GM18499 (cell line): ENCODE data around the gene PTPRC.
A peak's percentile ranks its signal among the peaks of the same experiment; 100 is the strongest.

Experiments
- ATAC-seq: cut with Tn5 transposase; IDR thresholded peaks from one replicate; pipeline ENCODE4 v1.9.1; 2021; ENCODE audit warnings: moderate number of reproducible peaks; ENCODE audit not compliant: insufficient read depth, unreplicated experiment

Gene PTPRC

DNA sequence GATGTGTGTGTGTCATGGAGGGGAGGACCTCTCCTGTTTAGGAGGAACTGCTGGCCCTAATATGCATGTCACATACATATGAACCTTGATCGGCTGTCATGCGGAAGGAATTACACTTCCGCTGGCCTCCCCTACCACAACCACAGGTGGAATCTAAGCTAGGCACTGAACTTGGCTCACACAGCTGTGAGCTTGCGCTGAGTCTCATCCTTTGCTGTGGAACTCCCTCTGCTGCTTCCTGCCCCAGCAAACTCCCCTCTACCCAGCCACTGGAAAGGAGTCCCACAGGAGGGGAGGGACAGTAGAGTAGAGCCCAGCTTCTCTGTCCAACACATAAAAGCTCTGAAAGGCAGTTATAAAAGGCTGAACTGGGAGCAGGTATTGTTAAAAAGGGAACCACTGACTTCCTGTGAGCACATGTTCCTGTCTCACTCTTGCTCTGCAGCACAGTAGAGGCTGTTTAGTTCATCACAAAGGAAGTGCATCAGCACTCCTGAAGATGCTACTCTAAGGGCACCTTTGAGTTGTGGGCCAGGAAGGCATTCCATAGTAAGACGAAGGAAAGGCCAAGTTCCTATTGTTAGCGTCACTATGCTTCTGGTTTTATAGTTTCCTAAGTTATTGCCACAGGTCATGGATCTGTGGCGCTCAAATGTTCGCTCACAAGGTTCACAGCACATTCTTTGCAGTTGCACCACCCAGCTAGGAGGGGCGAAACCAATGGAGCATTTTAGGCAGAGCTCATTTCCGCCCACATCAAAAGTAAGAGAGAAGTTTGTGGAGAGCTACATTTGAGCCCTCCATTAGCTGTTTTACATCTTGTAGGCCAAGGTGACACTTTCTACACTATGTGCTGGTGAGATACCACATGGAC is 17.7 kb upstream of the PTPRC start:
- peak; percentile 46 for ATAC-seq

DNA sequence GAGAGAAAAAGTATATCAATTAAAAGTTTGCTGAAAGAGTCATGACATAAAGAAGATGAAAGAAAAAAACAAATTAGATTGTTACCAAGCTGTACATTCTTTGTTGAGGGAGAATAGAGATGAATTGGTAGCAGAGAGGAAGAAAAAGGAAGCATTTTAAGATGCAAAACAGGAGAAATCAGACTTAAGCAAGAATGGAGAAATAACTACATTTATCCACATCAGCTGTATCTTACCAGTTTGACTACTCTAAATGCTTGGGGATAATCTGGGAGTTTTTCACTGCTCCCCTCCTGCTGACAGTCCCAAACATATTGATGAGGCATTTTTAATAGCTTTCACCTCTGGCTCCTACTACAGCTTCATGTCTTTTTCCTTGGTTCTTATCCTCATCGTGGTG is 16.8 kb upstream of the PTPRC start:
- no peak for ATAC-seq

DNA sequence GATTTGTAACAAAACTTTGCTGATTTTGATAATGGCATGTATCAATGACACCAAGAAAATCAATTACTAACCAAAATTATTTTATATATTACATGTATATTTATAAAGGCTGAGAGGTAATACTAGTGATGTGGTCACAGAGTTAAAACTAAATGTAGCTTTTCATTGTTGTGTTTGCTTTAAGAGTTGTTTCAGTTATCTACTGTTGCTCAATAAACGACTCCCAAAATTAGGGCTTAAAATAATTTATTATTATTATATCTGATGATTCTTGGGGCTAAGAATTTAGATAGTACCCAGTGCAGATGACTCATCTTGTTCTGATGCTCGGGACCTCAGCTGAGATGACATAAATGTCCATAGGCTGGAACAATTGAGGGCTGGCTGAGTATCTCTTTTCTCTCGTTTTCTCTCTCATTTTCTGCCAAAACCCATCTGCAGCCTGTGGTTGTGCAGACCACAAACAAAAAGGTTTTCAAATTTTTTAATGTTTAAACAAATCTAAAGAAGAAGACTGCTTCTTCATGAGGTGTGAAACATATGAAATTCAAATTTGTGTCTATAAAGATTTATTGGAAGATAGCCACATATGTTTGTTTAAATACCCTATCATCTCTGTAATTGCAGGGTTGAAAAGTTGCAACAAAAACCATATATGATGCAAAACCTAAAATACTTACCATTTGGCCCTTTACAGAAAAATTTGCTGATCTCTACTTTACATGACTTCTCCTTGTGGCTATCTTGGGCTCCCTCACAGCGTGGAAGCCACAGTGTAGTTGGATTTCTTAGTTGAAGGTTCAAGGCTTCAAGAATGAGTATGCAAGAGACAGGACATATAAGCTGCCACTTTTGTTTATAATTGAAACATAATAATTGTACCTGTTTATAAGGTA is 14.8 kb upstream of the PTPRC start:
- ATAC-seq: no peak

DNA sequence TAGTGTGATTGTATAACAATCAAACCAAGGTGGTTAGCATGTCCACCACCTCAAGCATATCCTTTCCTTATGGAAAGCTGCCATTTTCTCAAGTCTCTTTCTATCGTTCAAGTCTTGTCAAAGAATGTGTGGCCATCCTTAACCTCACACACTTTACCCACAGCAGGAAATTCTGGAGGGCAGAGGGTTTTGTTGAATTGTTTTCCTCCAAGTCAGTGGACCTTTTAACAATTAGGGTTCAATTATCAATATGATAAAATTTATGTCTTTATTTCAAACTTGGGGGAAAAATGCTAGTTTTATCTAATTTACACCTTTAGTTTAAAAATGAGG is 14.2 kb upstream of the PTPRC start:
- no peak for ATAC-seq

DNA sequence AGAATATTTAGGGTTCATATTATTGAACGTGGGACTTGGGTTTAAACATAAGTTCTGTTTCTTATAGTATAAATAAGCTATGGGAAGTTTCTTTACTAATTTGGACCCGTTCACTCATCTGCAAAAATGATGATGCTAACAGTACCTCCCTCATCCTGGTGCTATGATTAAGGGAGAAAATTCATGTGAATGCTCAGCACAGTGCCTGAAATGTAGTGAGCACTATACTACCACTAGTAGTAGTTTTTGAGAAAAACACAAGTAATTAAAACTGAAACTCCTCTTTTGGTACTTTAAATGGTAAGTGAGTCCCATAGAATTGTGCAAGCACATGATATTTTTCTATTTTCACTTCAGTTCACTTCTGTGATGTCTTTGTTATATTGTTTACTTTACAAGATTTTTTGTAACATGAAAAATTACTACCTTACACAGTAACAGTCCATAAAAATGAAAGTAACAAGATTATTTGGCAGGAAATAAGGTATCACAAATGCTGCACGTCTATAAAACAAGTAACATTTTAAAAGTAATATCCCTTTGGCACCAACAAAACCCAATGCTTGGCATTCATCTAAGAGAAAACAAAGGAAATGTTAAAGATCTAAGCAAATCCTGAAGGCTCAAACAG is 11.3 kb upstream of the PTPRC start:
- no peak for ATAC-seq

DNA sequence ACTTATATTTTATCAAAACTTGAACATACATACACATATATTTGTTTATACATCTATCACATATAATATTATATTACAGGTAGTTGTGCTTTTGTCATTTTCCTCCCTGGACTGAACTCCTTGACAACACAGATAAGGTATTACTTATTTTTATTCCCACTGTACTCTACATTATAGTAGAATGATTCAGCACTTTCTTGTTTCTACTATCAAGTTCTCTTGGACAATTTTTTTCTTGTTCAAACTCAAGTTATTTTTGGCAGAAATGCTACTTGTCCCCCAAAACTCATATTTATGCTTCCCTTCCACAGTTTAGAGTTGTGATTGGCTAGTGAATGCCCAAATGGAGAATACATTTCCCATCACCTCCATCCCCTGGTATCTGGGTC is 10.8 kb upstream of the PTPRC start:
- ATAC-seq: no peak

DNA sequence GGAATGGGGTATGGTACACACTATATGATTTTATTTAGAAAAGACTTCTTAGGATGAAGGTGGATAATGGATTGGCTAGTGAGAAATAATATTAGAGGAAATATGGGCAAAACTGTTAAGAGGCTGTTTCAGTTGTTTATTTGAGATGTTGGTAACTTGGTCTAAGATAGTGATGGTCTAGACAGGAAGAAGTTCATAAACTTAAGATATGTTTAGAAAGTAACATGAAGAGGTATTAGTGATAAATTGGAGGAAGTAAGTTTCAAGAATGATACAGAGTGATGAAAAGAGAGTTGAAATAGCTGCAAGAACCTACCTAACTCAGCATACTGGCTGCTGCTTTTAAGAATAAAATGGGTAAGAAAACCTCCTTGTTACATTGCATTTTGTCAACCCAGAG is 9.2 kb upstream of the PTPRC start:
- ATAC-seq: no peak

DNA sequence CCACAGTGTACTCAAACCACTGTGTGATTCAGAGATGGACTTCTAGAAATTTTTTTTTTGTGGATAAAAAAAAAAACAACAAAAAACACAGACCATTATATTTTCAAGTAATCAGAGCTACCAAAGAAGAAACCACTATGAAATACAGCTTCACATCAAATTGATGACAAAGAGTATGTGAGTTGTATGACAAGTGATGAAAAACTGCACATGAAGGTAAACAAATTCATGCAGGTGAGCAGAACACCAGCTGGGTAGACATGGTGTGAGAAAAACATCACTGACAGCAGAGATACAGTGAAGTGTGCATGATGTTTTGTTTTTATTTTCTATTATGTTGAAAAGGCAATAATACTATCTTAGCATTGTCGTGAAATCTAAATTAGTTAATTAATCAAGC is 8.0 kb upstream of the PTPRC start:
- no peak for ATAC-seq

DNA sequence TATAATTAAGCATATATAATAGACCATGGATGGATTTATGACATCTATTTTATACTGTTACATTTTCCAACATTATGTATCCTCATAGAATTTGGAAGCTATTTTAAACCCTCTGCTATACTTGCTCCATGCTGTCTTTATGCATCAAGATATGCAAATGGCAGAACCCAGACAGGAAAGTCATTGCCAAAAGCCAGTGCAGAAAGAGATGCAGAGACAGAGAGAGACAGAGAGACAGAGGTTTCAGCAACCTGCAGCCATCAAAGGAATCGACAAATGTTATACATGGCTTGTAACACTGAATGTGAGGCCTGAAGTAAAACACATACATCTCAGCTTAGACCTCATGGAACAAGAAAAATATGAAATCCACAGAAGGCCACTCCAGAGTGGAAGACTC is 7.5 kb upstream of the PTPRC start:
- no peak for ATAC-seq

DNA sequence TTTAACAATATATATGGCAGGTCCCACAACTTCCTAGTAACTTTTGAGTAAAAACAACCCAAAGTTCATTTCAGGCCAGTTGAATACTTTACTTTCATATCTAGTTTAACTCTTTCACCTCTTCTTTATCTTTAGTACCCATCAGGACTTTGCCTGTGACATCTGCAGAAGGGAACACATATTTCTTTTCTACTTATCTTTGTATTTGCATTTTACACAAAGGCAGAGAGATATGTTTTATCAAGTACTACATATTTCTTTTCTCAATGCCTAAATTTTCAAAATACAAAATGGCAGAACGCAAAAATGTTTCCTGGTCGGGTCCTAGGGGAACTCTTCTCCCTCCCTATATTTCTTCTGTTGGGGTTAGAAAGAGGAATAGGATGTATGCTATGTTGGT is 6.8 kb upstream of the PTPRC start:
- no peak for ATAC-seq

DNA sequence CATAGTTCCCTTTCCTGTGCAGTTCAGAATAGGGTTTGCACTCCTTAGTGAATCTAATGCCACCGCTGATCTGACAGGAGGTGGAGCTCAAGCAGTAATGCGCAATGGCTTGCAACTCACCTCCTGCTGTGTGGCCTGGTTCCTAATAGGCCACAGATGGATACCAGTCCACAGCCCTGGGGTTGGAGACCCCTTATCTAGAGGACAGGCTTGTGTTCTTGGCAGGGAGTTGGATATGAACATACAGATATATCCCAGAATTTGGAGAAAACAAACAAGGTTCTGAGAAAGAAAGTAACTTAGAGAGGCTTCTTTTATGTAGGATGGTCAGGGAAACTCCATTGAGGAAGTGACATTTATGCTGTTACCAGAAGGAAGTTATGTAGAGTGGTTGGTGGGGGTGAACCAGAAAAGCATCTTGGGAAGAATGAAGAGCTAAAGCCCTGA is 5.1 kb upstream of the PTPRC start:
- ATAC-seq: no peak

DNA sequence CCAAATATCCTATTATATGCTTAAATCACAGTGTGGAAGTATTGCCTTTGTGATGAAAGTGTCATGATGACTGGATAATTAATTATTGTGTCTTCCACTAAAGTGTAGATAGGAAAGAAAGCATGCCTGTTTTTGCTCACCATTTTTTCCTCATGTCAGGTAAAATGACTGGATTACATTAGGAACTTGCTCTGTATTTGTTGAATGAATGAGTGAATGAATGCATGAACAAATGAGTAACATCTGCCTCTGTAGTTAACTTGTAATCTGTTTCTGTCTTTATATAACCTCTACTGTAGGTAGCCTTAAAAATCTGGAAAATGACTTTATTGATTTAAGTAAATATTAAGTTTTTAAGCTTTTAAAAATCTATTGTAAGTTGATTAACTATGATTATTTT is 2.9 kb upstream of the PTPRC start:
- no peak for ATAC-seq

DNA sequence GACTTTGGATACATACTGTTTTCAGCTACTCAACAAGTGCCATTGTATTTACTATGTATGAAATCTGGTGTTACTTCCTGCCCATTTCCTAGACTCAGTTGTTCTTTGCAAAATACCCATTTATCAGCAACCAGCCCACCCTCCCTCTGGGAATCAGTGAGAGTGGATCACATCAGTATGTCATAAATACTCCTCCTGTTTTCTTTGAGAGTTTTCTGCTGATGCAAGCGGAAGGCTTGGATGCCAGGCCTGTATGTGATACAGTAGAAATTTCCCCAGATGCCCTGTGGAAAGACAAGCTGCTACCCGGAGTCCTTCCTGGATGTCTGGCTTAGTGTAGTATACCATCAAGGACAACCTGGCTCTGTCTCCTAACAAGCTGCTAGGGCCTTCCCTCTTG is 2.4 kb upstream of the PTPRC start:
- ATAC-seq: no peak

DNA sequence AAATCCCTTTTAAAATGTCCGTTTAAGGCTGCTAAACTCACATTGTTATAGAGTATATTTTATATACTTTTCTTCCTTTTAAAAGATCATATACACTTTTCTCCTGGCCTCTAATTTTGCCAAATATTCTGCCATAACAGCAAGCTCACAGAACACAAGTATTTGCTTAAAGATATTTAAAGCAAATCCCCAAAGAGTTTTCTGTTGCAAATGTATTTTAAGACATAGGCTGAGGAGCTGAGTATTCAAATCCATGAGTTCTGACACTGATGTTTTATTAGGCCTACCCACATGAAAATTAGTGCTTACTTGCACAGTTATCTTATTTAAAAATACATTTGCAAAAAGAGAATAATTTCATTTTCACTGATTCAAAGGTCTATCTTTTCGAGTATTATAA is 1.7 kb upstream of the PTPRC start:
- ATAC-seq: no peak

DNA sequence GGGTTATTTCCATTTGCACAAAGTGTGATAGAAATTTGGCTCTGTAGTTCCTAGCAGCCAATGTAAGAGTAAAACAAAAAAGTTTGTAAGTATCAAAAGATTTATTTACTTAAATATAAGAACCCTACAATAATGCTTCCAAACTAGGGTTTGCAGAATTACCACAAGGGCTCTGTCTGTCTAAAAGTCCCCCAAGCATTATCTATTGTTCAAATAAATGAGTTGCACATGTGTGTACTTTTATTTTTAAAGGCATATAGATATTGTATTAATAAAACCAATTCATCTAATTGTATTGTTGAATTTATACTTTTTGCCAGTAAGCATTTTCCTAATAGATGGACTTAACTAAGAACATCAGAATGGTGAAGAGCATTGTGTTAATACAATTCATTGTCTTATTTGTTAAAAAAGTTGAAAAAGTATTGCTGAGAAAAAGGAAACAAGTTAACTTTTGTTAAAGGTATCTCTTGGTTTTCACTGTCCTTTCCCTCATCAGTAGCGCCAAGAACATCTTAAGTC is 863 bp upstream of the PTPRC start:
- no peak for ATAC-seq

DNA sequence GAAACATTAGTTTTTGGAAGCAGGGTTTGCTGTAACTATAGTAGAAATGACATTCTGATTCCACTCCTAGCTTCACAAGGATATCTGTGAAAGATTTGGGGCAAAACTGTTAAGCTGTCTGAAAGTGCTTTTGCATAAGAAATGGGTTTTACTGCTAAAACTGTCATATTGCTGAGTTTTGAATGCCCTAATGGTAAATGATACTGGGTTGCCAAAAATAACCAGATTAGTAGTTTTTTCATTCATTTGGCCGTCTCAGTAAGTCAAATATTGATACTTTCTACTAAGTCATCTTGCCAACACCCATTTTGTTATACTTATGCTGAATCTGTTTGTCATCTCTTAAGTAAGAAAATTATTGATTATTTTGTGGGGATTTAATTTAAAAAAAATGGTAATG is 399 bp upstream of the PTPRC start:
- ATAC-seq: peak; percentile 18

DNA sequence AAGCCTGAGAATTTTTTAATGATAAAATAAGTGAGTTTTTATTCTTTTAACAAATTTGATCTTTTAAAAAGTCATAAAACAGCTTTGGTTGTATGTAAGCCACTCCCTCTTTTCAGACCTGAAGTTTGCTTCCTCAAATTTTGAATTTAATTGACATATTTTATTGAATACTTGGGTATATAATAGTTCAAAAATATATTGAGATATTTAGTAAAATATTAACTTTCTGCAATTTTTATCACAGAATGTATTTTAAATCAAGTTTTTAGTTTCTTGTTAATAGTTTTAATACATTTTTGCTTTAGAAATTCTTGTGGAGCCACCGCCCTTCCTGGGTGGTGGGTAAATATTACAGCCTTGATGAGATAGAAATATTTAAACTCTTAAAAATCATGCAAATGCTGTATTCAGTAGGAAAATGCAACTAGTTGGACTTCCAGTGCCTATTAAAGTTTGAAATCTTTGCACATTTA is 867 bp downstream of the PTPRC start:
- ATAC-seq: no peak

DNA sequence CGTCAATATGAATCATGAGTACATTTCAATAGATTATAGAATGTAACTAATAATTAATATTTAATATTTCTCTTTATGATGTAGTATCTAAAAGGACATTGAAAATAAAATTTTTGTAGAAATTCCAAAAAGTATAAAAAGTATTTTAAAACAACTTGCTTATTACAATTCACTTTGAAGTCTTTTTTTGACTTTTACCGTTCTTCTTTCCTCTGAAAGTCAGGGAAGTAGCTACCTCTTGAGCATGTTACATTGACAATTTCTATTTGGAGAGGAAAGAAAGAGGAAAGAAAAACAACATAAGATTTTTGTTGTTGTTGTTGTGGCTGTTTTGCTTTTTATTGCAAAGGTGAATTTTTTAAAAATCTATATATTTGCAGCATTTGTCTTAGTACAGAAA is 1.3 kb downstream of the PTPRC start:
- no peak for ATAC-seq

DNA sequence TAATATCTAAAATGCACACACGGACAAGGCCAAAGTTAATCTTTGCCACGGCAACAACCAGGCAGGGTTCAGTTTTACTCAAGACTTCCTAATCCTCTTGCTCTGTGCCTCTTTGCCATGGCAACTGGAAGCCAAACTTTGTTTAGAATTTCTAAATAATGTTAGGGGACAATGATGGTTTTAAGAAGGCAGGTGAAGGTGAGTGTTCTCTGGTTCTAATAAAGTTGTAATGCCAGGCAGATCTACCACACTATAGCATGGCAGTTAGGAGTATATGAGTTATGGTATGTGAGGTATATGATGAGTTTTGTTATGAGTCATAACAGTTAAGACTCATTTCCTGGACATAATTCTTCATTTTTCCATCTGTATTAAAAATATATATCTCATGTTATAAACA is 2.7 kb downstream of the PTPRC start:
- peak; percentile 28 for ATAC-seq

DNA sequence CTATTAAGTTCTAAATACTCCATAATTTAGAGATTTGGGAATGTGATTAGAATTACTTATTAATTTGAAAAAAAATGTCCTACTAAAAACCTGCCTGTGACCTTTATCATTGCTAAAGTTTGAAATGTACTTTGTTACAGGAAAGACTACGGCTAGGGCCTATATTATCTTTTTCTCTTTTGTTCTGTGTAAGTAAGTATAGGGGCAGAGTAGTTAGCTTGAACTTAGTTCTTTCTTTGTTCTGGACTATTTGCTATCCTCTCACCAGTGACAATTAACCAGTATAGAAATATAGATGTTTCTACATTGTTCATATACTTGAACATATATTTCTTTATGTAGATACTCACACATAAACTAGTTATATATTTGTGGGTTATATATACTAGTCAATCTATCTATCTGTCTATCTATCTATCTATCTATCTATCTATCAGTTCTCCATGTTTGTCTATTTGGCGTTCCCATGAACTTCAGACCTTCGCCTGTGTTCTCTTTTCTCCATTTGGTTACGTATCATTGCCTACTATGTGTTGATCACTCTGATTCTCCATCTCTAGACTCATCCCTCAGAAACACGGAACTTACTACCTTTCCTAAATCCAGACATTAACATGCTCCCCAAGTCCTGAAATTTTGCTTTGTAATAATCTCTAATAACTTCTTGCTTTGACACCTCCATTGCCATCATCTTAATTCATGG is 3.3 kb downstream of the PTPRC start:
- no peak for ATAC-seq
